ENCODE results near the gene MTG2.

MTG2 gene

GRCh38 chr20:62176866-62177265, 6.0 kb upstream of the MTG2 start:
- H3K27me3 Mint-ChIP-seq, result no peaks in the 10 kb centered on the region
- ATAC-seq (ENCODE audit: low read depth) (no peak), DNase-seq (ENCODE audit: low spot score in 2 of 2) (no peak)
- peaks cover 2% of the 10 kb centered on the region for H3K4me1 Mint-ChIP-seq
- no peak overlapping the region for H3K4me3 Mint-ChIP-seq
- H3K9me3 Mint-ChIP-seq, result no peaks in the 10 kb centered on the region
- H3K36me3 Mint-ChIP-seq, result peaks cover 3% of the 10 kb centered on the region
- H3K27ac Mint-ChIP-seq, result no peak overlapping the region

GRCh38 chr20:62177307-62177706, 5.5 kb upstream of the MTG2 start:
- peaks cover 5% of the 10 kb centered on the region for H3K4me1 Mint-ChIP-seq
- H3K36me3 Mint-ChIP-seq, result peaks cover 3% of the 10 kb centered on the region
- ATAC-seq (ENCODE audit: low read depth) (no peak), DNase-seq (ENCODE audit: low spot score in 2 of 2) (no peak)
- no peak overlapping the region for H3K4me3 Mint-ChIP-seq
- no peaks in the 10 kb centered on the region for H3K9me3 Mint-ChIP-seq
- no peaks in the 10 kb centered on the region for H3K27me3 Mint-ChIP-seq
- no peak overlapping the region for H3K27ac Mint-ChIP-seq

- DNase-seq (ENCODE audit: low spot score in 2 of 2), result no peak
- H3K27ac Mint-ChIP-seq, result no peak overlapping the region
- ATAC-seq (ENCODE audit: low read depth), result no peak
- peaks cover 7% of the 10 kb centered on the region for H3K4me1 Mint-ChIP-seq
- no peaks in the 10 kb centered on the region for H3K9me3 Mint-ChIP-seq
- H3K4me3 Mint-ChIP-seq, result no peak overlapping the region
- no peaks in the 10 kb centered on the region for H3K27me3 Mint-ChIP-seq
- H3K36me3 Mint-ChIP-seq, result peaks cover 3% of the 10 kb centered on the region
These were observed 4.3 kb upstream of the MTG2 start for GRCh38 chr20:62178316-62179161.

- Mint-ChIP-seq H3K27ac (no peak overlapping the region), H3K9me3 (no peaks in the 10 kb centered on the region), H3K36me3 (peaks cover 3% of the 10 kb centered on the region), H3K4me3 (no peak overlapping the region), H3K27me3 (no peaks in the 10 kb centered on the region), H3K4me1 (peaks cover 11% of the 10 kb centered on the region)
- DNase-seq (ENCODE audit: low spot score in 2 of 2) (no peak), ATAC-seq (ENCODE audit: low read depth) (no peak)
These were observed 3.7 kb upstream of the MTG2 start for GRCh38 chr20:62179162-62179504.

GRCh38 chr20:62181808-62182207, 1.0 kb upstream of the MTG2 start:
- Mint-ChIP-seq H3K27me3 (no peaks in the 10 kb centered on the region), H3K9me3 (no peaks in the 10 kb centered on the region), H3K4me3 (peak overlapping the region; percentile 97), H3K4me1 (peaks cover 22% of the 10 kb centered on the region), H3K36me3 (peaks cover 1% of the 10 kb centered on the region), H3K27ac (peak overlapping the region; percentile 99)
- ATAC-seq (ENCODE audit: low read depth) (no peak), DNase-seq (ENCODE audit: low spot score in 2 of 2) (no peak)

GRCh38 chr20:62183426-62184142, 756 bp downstream of the MTG2 start:
- H3K27ac Mint-ChIP-seq, result peak overlapping the region; percentile 99
- H3K4me1 Mint-ChIP-seq, result peaks cover 29% of the 10 kb centered on the region
- no peaks in the 10 kb centered on the region for H3K9me3 Mint-ChIP-seq
- no peaks in the 10 kb centered on the region for H3K27me3 Mint-ChIP-seq
- H3K36me3 Mint-ChIP-seq, result peaks cover 2% of the 10 kb centered on the region
- DNase-seq (ENCODE audit: low spot score in 2 of 2), result no peak
- peak overlapping the region; percentile 97 for H3K4me3 Mint-ChIP-seq
- no peak for ATAC-seq (ENCODE audit: low read depth)

- H3K36me3 Mint-ChIP-seq, result peaks cover 11% of the 10 kb centered on the region
- H3K4me3 Mint-ChIP-seq, result no peak overlapping the region
- H3K27ac Mint-ChIP-seq, result no peak overlapping the region
- H3K4me1 Mint-ChIP-seq, result peaks cover 29% of the 10 kb centered on the region
- H3K27me3 Mint-ChIP-seq, result no peaks in the 10 kb centered on the region
- no peaks in the 10 kb centered on the region for H3K9me3 Mint-ChIP-seq
- DNase-seq (ENCODE audit: low spot score in 2 of 2), result no peak
- ATAC-seq (ENCODE audit: low read depth), result no peak
These were observed 3.2 kb downstream of the MTG2 start for GRCh38 chr20:62186096-62186426.

- Mint-ChIP-seq H3K9me3 (no peaks in the 10 kb centered on the region), H3K27ac (no peak overlapping the region), H3K27me3 (no peaks in the 10 kb centered on the region), H3K4me3 (no peak overlapping the region), H3K36me3 (peaks cover 11% of the 10 kb centered on the region), H3K4me1 (peaks cover 24% of the 10 kb centered on the region)
- DNase-seq (ENCODE audit: low spot score in 2 of 2), result no peak
- ATAC-seq (ENCODE audit: low read depth), result no peak
These were observed 4.3 kb downstream of the MTG2 start for GRCh38 chr20:62186887-62187866.

GRCh38 chr20:62190639-62191411, 8.0 kb downstream of the MTG2 start:
- H3K36me3 Mint-ChIP-seq, result peaks cover 14% of the 10 kb centered on the region
- no peaks in the 10 kb centered on the region for H3K27me3 Mint-ChIP-seq
- peaks cover 12% of the 10 kb centered on the region for H3K4me1 Mint-ChIP-seq
- ATAC-seq (ENCODE audit: low read depth) (no peak), DNase-seq (ENCODE audit: low spot score in 2 of 2) (no peak)
- no peak overlapping the region for H3K27ac Mint-ChIP-seq
- H3K4me3 Mint-ChIP-seq, result no peak overlapping the region
- H3K9me3 Mint-ChIP-seq, result no peaks in the 10 kb centered on the region

- Mint-ChIP-seq H3K27me3 (no peaks in the 10 kb centered on the region), H3K9me3 (no peaks in the 10 kb centered on the region), H3K27ac (no peak overlapping the region), H3K4me1 (peaks cover 8% of the 10 kb centered on the region), H3K4me3 (no peak overlapping the region), H3K36me3 (peaks cover 12% of the 10 kb centered on the region)
- ATAC-seq (ENCODE audit: low read depth), result no peak
- no peak for DNase-seq (ENCODE audit: low spot score in 2 of 2)
These were observed 9.1 kb downstream of the MTG2 start for GRCh38 chr20:62191781-62192559.

- H3K9me3 Mint-ChIP-seq, result no peaks in the 10 kb centered on the region
- ATAC-seq (ENCODE audit: low read depth) (no peak), DNase-seq (ENCODE audit: low spot score in 2 of 2) (no peak)
- H3K4me3 Mint-ChIP-seq, result no peak overlapping the region
- H3K27me3 Mint-ChIP-seq, result no peaks in the 10 kb centered on the region
- peaks cover 12% of the 10 kb centered on the region for H3K36me3 Mint-ChIP-seq
- peaks cover 4% of the 10 kb centered on the region for H3K4me1 Mint-ChIP-seq
- H3K27ac Mint-ChIP-seq, result no peak overlapping the region
These were observed 9.8 kb downstream of the MTG2 start for GRCh38 chr20:62192635-62193034.

GRCh38 chr20:62193079-62194025, 10.5 kb downstream of the MTG2 start:
- Mint-ChIP-seq H3K4me3 (no peak overlapping the region), H3K27ac (no peak overlapping the region), H3K27me3 (no peaks in the 10 kb centered on the region), H3K9me3 (no peaks in the 10 kb centered on the region), H3K36me3 (peaks cover 12% of the 10 kb centered on the region), H3K4me1 (peaks cover 3% of the 10 kb centered on the region)
- ATAC-seq (ENCODE audit: low read depth) (no peak), DNase-seq (ENCODE audit: low spot score in 2 of 2) (no peak)
